Jurkat, Clone E6-1 (cell line): ENCODE results near the gene CANX.
A peak's percentile ranks its signal among the peaks of the same experiment; 100 is the strongest.
"Not testable (repeated sequence)": the region's sequence is repeated elsewhere in the genome, so short reads cannot be mapped to it uniquely, and the experiment has no call there.

Experiments used
- DNase-seq: peaks from one replicate; pipeline ENCODE4 v3.0.0-alpha.2; 2011; ENCODE audit warnings: low read depth, low spot score
- H3K4me3 ChIP-seq: 2 replicates; pipeline ENCODE4 v1.5.1; 2011; ENCODE audit warnings: mild to moderate bottlenecking, low read length, control low read depth, moderate library complexity

CANX gene

GRCh38 chr5:179697543-179697942 lies 1.2 kb upstream of the CANX start:
- not testable (repeated sequence) for DNase-seq

GRCh38 chr5:179697993-179698934 lies 503 bp upstream of the CANX start:
- H3K4me3 ChIP-seq: peak overlapping the region; percentile 95
- peak; percentile 98 for DNase-seq

More at GRCh38 chr5:179697543-179697942, 1.2 kb upstream of the CANX start:
- peak overlapping the region; percentile 83 for H3K4me3 ChIP-seq

GRCh38 chr5:179699616-179700237 lies 960 bp downstream of the CANX start:
- H3K4me3 ChIP-seq: peak overlapping the region; percentile 95
- DNase-seq: no peak

- no peak for DNase-seq
- H3K4me3 ChIP-seq: peak overlapping the region; percentile 95
Measured at GRCh38 chr5:179700401-179700918, 1.7 kb downstream of the CANX start.

DNA sequence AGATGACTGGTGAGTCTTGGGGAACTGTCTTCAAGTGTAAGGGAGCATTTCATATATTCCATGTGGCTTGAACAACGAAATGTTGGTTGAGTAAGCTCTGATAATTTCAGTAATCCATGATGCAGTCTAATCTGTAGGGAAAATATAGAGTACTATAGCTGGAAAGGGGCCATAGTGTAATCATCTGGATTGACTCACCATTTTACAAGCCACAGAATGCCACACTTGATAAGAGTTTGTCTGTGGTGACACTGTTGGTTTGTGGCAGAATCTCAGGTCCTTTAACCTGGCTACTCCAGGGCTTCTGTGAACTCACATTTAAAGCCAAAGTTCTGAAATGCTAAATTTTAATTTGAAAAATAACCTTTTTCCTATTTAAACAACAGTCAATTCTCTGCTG lies 17.5 kb downstream of the CANX start:
- no peak for DNase-seq
- H3K4me3 ChIP-seq: no peak overlapping the region

DNA sequence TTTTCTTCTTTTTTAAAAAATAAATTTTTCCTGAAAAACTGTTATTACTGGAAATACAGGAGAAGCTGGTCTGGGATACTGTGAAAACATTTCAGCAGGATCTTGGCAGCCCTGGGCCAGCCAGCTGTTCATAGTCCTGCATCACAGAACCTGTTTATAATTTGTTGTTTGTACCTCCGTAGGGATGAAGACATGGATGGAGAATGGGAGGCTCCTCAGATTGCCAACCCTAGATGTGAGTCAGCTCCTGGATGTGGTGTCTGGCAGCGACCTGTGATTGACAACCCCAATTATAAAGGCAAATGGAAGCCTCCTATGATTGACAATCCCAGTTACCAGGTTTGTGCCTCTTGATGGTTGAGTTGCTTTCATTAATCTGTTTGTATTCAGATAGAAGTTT lies 21.5 kb downstream of the CANX start:
- no peak overlapping the region for H3K4me3 ChIP-seq
- no peak for DNase-seq

GRCh38 chr5:179724163-179724562 lies 25.4 kb downstream of the CANX start:
- no peak overlapping the region for H3K4me3 ChIP-seq
- no peak for DNase-seq

GRCh38 chr5:179727106-179727505 lies 28.3 kb downstream of the CANX start:
- H3K4me3 ChIP-seq: no peak overlapping the region
- DNase-seq: no peak

- H3K4me3 ChIP-seq: no peak overlapping the region
- DNase-seq: no peak
Measured at GRCh38 chr5:179729303-179729702, 30.5 kb downstream of the CANX start.

GRCh38 chr5:179729727-179730126 lies 31.0 kb downstream of the CANX start:
- H3K4me3 ChIP-seq: no peak overlapping the region
- no peak for DNase-seq

DNA sequence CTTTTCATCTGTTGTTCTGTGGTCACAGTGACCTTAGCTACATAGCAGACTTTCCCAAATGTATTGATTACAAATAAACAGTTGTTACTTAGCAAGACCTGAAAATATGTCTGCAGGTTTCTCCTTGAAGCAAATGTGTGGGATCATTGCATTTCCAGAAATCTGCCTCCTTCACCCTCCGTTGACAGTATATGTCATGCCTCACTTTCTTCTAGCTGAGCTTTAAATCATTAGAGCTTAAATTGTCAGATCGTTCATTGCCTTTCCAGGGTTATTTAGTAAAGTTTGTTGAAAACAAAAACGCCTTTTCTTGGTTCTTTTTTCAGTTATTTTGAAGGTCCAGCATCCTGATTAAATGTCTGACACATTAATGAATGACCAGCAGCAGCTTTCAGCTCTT lies 31.6 kb downstream of the CANX start:
- no peak for DNase-seq
- H3K4me3 ChIP-seq: no peak overlapping the region

GRCh38 chr5:179730852-179731251 lies 32.1 kb downstream of the CANX start:
- no peak for DNase-seq

GRCh38 chr5:179731791-179732411 lies 33.1 kb downstream of the CANX start:
- H3K4me3 ChIP-seq: peak overlapping the region; percentile 87
- DNase-seq: no peak

More at GRCh38 chr5:179730852-179731251, 32.1 kb downstream of the CANX start:
- H3K4me3 ChIP-seq: no peak overlapping the region

GRCh38 chr5:179732412-179732917 lies 33.7 kb downstream of the CANX start, which contains the start of gene MAML1:
Gene MAML1 (plus strand): TSS chr5:179732822. CDS start chr5:179733113, 291 bp downstream.
- H3K4me3 ChIP-seq: peak within 1 kb of the TSS; percentile 87
- DNase-seq: peak; percentile 100

DNA sequence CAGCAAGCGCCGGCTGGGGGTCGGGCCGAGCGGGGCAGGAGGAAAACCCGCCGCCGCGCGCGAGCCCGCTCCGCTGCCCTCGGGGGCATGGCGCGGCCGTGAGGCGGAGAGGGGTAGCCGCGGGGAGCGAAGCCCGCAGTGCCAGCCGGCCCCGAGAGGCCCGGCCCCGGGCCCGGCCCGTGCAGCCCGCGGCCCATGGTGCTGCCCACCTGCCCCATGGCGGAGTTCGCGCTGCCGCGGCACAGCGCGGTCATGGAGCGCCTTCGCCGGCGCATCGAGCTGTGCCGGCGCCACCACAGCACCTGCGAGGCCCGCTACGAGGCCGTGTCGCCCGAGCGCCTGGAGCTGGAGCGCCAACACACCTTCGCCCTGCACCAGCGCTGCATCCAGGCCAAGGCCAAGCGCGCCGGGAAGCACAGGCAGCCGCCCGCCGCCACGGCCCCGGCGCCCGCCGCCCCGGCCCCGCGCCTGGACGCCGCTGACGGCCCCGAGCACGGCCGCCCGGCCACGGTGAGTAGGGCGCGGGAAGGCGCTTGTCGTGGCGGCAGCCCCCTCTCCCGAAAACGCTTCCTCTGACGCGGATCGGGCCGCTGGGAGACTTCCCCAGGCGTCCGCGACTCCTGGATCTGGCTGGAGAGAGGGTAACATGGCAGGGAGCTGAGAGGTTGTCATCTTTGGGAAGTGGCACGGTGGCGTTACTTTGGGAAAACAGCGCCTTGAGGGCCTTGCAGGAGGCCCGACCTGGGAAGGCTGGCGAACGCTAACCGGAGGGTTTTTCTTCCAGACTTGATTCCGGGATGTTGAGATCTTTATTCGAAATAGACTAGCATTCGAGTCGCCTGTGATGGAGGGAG lies 34.4 kb downstream of the CANX start:
- DNase-seq: no peak
- peak overlapping the region; percentile 87 for H3K4me3 ChIP-seq

- peak overlapping the region; percentile 87 for H3K4me3 ChIP-seq
Measured at GRCh38 chr5:179733772-179734126, 35.0 kb downstream of the CANX start.

GRCh38 chr5:179734536-179735164 lies 35.9 kb downstream of the CANX start:
- no peak overlapping the region for H3K4me3 ChIP-seq
- no peak for DNase-seq

More at GRCh38 chr5:179733772-179734126, 35.0 kb downstream of the CANX start:
- DNase-seq: no peak

DNA sequence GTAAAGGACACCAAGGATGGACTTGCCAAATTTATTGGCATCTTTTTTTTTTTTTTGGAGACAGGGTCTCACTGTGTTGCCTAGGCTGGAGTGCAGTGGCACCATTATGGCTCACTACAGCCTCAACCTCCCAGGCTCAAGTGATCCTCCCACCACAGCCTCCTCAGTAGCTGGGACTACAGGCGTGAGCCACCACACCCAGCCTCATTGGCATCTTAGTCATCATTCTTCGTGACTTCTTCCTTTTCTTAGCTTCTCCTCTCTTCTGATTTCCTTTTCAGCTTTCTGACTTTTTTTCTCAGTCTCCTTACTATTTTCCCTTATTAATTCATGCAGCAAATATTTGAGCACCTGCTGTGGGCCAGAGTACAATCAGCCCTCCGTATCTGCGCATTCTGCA lies 40.0 kb downstream of the CANX start:
- no peak for DNase-seq
- no peak overlapping the region for H3K4me3 ChIP-seq
